Activated CD4-positive, CD25-positive, alpha-beta regulatory T cell (primary cell): ENCODE results near the gene NRN1L.
"Not testable (repeated sequence)": the region's sequence is repeated elsewhere in the genome, so short reads cannot be mapped to it uniquely, and the experiment has no call there.

ENCODE experiments used
- DNase-seq, 4 experiments: peaks; one replicate each; lab custom pipeline; 2025; lab: John Stamatoyannopoulos, UW

NRN1L gene

DNA sequence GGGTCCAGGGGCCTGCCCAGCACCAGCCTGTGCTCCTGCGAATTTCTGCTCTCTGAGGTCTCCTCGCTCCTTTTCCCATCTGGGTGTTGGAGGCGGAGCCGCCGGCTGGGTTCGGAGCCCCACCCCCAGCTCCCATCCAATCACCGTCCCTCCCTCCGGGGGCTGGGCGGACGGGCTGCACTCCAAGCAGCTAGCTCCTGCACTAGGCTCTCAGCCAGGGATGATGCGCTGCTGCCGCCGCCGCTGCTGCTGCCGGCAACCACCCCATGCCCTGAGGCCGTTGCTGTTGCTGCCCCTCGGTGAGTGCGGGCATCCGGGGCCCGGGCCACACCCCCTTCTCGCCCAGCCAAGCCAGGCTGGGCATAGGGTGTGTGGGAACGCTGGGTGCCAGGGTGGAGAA is at the start of gene NRN1L:
TSS of gene NRN1L (plus strand) at position 202 of the 400 bp plus-strand sequence. CDS start at position 221, 19 bp downstream.
- DNase-seq = no peak

DNA sequence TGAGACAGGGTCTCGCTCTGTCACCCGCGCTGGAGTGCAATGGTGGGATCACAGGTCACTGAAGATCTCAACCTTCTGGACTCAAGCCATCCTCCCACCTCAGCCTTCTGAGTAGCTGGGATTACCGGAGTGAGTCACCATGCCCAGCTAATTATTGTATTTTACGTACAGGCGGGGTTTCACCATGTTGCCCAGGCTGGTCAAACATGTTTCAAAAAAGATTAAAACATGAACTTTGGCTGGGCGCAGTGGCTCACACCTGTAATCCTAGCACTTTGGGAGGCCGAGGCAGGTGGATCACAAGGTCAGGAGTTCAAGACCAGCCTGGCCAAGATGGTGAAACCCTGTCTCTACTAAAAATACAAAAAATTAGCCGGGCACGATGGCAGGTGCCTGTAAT is 47.5 kb upstream of the NRN1L start:
- not testable (repeated sequence) for DNase-seq

DNA sequence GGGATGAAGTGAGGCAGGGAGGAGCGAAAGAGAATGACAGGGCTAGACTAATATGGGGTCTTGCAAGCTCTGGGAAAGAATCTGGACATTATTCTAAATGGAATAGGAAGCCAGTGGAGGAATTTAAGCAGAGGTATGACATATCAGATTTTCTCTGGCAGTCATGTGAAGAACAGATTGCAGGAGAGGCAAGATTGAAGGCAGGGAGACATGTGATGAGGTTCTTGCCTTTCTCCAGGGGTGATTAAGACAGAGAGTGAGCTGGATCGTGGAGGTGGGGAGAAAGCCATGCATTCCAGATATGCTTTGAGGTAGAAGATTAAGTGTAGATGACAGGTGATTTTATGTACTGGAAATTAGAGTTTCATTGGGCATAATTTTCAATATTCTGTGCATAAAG is 46.9 kb upstream of the NRN1L start:
- DNase-seq = no peak

DNA sequence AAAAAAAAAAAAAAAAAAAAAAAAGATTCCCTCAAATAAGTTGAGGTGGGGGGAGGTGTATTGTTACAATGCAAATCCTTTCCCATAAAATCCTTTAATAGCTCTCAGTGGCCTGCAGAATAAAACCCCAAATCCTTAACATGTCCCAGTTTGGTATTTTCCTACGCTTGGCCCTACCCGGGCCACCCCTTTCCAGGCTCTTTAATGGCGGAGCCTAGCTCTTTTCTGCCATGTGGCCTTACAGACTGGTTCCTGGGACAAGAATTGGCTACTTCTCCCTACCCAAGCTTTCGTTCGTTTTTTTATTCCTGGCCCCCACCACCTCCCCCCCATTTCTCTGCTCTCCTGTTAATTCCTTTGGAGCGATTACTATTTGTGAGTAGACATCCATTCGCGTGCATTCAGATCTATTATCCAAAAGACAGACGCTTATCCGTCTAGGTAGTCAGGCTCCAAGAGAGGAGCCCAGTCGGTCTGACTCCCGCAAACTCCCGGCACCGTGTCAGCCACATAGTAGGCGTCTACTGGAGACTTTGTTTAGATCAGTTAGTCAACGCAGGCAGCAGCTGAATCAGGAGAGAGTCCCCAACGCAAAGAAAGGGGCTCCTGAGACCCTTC is 43.4 kb upstream of the NRN1L start:
- no peak for DNase-seq

DNA sequence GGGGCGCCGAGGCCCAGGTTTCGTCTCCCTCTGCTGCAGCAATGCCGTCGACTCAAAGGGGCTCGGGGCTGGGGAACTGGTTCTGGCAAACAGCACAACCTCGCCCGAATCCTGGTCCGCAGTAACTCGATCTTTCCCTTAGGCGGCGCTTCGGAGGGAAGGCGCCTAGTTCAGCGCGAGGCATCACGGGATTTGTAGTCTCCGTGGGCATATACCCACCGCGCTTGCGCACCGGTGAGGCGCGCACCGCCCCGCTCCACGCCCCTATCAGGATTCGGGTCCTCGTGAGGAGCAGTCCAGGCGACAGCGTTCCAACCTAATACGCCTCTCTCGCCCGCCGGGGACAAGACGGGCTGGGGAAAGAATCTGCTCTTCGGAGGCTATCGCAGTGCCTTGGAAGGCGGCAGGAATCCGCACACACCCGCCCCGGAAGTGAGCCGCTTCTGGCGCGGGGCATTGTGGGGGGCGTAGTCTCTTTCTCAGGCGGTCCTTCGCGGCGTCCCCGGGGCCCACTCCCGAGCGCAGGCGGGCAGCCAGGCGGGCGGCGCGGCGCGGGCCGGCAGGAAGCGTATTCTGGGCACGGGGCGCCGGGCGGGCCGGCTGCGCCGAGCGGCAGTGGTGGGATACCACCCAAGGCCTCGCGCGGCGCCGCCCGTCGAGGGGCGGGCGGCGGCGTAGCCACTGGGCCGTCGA is 42.7 kb upstream of the NRN1L start, which contains the start of gene THAP11:
TSS of gene THAP11 (plus strand) at position 505 of the 693 bp plus-strand sequence. CDS start 235 bp downstream, outside the sequence.
- peak; percentile 82 to 89 (median 87) for DNase-seq

DNA sequence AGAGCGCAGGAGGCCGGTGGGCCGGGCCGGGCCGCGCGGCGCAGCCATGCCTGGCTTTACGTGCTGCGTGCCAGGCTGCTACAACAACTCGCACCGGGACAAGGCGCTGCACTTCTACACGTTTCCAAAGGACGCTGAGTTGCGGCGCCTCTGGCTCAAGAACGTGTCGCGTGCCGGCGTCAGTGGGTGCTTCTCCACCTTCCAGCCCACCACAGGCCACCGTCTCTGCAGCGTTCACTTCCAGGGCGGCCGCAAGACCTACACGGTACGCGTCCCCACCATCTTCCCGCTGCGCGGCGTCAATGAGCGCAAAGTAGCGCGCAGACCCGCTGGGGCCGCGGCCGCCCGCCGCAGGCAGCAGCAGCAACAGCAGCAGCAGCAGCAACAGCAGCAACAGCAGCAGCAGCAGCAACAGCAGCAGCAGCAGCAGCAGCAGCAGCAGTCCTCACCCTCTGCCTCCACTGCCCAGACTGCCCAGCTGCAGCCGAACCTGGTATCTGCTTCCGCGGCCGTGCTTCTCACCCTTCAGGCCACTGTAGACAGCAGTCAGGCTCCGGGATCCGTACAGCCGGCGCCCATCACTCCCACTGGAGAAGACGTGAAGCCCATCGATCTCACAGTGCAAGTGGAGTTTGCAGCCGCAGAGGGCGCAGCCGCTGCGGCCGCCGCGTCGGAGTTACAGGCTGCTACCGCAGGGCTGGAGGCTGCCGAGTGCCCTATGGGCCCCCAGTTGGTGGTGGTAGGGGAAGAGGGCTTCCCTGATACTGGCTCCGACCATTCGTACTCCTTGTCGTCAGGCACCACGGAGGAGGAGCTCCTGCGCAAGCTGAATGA is 42.0 kb upstream of the NRN1L start:
- DNase-seq = peak; percentile 7 to 64 (median 50)

DNA sequence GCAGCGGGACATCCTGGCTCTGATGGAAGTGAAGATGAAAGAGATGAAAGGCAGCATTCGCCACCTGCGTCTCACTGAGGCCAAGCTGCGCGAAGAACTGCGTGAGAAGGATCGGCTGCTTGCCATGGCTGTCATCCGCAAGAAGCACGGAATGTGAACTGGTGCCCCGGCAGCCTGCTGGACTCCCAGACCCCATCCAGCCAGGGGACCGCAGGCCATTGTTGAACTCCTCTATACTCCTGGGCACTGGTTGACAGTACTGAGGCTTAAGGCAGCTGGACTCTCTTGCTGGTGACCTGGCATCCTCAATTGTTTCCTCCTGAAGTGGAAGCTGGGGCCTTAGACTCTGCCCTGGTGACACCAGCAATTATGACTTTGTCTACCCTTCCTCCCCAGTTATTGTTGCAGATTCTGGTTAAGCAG is 41.3 kb upstream of the NRN1L start:
- DNase-seq = no peak

DNA sequence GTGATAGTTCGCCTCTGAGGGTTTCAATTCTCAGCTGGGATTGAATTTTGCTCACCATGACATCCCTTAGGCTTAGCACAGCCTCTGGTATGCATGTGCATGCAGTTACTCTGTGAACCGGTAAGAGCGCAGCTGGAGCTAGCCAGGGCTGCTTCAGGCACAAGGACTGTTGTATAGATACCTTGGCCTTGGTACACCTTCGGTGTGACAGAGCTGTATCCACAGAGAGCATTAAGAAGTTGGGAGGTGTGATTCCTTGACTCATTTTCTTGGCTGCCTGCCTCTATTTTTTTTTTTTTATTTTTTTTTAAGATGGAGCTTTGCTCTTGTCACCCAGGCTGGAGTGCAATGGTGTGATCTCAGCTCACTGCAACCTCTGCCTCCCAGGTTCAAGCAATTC is 40.2 kb upstream of the NRN1L start:
- DNase-seq = no peak

DNA sequence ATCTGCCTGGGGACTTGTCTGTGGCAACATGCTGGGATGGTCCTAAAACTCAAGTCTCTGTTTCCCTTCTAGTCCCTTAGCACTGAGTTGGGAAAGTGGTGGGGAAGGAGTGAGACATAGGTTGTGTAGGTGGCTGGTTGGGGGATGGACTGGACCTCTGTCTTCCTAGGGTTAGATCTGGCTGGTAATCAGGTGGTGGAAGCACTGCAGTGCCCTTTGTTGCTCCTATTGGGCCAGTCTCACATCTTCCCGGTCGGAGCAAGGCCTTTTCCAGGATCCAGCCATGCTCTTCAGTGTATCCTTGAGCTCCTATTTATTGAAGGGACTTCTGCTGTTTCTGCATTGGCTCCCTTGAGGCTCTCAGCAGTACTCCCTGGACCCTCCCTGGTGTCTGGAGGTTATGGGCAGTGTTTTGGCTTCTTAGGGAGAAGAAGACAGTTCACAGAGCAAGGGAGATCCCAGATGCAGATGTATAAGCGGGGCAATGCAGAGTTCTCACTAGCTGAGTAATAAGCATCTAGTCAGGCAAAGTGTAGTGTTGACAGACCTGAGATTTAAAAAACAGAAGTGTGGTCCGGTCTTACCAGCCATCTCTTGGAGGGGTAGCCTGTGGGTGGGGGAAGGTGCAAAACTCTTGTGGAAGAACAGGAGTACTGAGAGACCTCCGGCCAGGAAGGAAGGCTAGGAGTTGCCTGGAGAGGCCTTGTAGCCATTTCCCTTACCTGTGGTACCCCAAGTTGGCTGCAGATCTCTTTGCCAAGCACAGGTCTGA is 39.2 kb upstream of the NRN1L start:
- DNase-seq = no peak

DNA sequence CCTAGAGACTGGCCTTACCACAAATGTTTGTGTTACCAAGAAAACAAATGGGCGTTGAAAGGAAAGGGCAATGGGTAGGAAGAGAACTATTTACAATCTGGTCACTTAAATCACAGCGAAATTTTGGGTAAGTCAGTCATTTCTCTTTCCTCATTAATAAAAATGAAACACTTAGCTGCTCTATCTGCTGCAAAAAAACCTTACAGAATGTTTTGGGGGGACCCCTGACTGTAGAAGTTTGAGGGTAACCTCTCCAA is 38.7 kb upstream of the NRN1L start:
- DNase-seq = no peak

DNA sequence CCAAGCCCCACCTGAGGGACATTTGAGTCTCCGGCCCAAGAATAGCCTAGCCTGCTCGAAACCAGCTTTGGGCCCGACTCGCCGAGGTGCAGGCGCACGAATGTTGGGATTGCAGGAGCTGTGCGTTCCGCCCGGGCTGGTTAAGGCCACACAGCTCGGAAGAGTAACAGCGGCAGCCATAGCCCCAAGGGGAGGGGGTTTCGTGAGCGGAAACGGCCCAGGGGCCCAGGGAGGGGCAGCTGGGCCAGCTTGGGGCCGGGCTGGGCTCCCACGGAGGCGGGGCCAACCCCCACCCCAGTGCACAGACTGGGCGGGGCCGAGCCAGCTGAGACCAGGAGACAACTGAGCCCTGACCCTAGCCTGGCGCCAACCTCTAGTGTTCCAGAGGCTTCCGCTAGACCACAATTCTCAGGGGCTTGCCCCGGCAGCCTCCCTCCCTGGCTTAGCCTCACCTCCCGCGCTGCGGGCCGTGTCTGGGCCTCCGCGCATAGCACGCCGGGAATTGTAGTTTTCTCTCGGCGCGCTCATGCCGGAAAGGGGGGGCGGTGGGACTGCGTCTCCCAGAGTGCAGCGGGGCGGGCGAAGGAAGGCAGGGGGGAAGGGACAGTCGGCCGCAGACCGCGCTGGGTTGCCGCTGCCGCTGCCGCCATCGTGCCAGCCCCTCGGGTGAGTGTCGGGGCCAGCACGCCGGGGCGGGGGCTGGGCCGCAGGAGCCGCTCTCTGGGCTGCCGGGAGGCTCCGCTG is 38.2 kb upstream of the NRN1L start, which contains the start of gene NUTF2:
TSS of gene NUTF2 (plus strand) at position 614 of the 744 bp plus-strand sequence. CDS start 18,198 bp downstream, outside the sequence.
- DNase-seq = peak; percentile 87 to 92 (median 89)

DNA sequence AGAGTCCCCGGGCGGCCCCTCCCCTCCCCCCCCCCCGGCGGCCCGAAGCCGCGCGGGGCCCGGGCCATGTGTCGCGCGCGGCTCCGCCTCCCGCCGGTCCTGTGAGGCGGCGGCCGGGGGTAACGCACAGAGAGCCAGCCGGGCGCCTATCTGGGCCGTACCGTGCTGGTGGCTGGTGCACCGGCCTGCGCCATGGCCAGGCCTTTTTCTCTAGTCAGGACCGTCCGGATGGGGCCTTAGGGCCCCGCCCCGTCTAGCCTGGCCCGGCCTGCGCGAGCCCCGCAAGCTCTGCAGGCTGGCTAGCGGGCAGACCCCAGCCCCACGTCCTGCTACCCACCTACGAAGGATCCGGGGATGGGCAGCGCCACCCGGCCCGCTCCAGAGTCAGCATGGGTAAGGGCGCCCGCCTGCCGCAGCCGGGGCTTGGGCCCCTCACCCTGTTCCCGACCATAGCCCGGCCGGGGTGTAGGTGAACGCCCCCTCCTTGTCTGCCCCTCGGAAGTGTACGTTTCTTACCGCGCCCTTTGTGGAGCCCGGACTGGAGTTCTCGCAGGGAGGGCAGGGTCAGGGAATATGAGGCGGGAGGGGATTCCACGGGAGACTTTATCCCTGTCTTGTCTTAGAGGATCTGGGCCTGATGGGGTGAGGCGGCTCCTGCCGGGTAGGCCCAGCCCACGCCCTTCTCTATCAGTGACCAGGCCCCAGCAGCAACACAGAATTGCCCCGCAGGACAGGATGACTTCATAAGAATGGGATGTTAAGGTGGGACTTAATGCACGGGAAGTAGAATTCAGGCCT is 37.4 kb upstream of the NRN1L start, which contains the start of gene CENPT:
TSS of gene CENPT (minus strand) at position 630 of the 798 bp plus-strand sequence. CDS start 13,834 bp downstream, outside the sequence.
- peak in 2 of 4 experiments; percentile 68 to 70 for DNase-seq

DNA sequence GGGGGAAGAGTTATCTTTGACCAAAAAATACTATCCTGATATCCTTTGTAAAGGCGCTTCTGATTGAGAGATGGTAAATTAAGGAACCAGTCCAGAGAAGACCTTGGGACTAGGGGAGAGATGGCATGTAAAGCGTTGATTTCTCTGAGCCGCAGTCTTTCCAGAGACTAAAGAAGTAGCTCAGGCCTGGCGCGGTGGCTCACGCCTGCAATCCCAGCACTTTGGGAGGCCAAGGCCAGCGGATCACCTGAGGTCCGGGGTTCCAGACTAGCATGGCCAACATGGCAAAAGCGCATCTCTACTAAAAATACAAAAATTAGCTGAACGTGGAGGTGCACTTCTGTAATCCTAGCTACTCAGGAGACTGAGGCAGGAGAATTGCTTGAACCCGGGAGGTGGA is 36.6 kb upstream of the NRN1L start:
- DNase-seq = no peak

DNA sequence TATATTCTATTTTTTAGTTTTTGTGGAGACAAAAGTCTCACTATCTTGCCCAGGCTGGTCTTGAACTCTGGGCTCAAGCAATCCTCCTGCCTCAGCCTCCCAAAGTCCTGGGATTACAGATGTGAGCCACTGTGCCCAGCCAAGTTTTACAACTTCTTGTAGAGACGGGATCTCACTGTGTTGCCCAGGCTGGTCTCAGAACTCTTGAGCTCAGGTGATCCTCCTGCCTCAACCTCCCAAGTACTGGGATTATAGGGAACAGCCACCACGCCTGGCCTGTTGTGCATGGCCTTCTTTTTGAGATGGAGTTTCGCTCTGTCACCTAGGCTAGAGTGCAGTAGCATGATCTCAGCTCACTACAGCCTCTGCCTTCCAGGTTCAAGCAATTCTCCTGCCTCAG is 31.0 kb upstream of the NRN1L start:
- no peak for DNase-seq

DNA sequence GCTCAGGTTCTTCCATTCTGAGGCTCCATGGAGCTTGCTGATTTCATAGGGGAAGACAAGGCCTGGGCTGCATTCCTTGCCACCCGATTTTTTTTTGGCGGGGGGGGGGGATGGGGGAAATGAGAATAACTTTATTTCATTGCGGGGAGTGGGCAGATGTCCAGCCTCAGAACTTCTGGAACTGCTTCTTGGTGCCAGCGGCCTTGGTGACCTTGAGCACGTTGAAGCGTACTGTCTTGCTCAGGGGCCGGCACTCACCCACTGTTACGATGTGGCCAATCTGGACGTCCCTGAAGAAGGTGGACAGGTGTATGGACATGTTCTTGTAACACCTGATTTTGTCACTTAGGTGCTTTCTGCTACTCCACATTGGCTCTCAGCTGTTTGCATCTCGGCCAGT is 28.9 kb upstream of the NRN1L start:
- DNase-seq = no peak

DNA sequence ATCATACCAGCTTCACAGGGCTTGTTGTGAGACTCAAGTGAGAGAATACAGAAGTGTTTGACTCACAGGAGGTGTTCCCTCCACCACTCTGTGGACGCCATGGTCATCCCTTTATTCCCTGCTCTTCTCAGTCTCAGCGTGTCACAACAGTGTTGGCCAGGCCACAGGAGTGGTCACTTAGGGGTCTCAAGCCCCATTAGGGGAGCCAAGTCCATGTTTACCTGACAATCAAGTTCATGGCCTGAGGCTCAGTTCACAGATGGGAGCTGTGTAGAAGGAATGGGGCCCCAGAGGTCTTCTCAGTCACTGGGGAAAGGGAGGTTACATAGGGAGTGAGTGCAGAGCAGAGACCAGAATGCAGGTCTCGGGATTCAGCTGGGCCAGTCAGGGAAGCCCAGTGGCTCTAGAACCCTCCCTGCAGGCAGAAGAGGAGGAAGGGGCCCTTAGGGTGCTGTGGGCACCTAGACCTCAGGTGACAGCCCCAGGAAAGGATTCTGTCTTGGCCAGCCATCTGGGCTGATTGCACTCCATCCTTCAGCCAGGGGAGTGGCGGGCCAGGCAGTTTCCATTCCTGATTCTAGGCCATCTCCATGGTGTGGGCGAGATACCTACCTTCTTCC is 27.6 kb upstream of the NRN1L start:
- no peak for DNase-seq

DNA sequence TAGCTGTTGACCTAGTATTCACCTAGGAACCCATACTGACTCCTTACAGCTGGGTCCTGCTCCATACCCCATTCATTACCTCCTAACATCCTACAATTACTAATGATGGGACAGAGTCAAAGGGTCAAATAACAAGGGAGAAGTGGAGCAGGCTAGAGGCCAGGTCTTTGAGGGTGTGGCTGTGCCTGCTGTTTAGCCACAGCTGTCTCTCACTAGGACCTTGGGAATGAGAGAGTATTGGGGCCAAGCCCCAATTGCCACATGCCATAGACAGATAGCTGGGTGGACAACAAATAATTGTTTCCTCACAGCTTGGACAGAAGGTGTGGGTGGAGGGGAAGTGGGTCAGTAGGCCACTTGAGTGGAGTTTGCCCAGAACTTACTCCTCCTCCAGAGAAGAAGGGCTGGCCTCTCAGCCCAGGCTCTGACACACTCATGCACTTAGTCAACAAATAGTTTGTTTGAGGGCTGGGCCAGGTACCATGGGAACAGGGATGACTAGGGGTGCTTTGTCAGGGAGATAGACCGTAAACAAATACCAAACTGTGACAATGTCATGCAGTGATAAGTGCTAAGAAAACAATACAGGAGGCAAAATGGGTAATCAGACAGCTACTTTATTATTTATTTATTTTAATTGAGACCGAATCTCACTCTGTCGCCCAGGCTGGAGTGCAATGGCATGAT is 27.0 kb upstream of the NRN1L start:
- DNase-seq = no peak

DNA sequence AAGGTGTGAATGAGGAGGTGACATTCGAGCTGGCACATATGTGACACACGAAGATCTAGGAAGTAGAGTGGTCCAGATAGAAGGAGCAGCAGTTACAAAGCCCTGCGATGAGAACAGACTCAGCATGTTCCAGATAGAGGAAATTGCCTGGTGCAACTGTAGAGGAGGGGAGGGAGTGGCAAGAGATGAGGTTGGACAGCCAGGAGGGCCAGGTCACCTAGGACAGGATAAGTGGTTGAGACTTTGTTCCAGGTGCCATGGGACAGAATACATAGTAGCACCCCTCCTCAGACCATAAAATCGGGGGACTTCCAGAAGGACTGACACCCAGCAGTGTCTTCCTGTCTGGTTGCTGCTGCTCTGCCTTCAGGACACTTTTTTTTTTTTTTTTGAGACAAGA is 26.2 kb upstream of the NRN1L start:
- DNase-seq = no peak
